Fibroblast of villous mesenchyme (primary cell): ENCODE results near the gene AKT1. TPM values are rescaled to one million over a fixed set of nuclear protein-coding genes. Genes with fewer than 3 reads are reported as not detected.
A peak's percentile ranks its signal among the peaks of the same experiment; 100 is the strongest.
"Not testable (repeated sequence)": the region's sequence is repeated elsewhere in the genome, so short reads cannot be mapped to it uniquely, and the experiment has no call there.

Experiments used
- DNase-seq: peaks from one replicate; pipeline ENCODE4 v3.0.0-alpha.2; 2010; ENCODE audit warnings: low read depth
- H3K4me3 ChIP-seq: 2 replicates; pipeline ENCODE4 v1.5.1; 2011; ENCODE audit warnings: low read depth, mild to moderate bottlenecking, low read length
- total RNA-seq: library from RNA; depleted of rRNA; stranded (reverse); fragments of >200 nt; gene quantifications from 2 replicates; pipeline ENCODE4 v1.2.3, GENCODE V29; 2012
- TF ChIP-seq, protein P1 (sequence below): IDR thresholded peaks from 2 replicates; pipeline ENCODE4 v1.5.1; 2012; ENCODE audit warnings: low read depth, mild to moderate bottlenecking, low read length; ENCODE audit not compliant: insufficient read depth

The AKT1 gene
- total RNA-seq = 233 and 261 TPM in 2 replicates

DNA sequence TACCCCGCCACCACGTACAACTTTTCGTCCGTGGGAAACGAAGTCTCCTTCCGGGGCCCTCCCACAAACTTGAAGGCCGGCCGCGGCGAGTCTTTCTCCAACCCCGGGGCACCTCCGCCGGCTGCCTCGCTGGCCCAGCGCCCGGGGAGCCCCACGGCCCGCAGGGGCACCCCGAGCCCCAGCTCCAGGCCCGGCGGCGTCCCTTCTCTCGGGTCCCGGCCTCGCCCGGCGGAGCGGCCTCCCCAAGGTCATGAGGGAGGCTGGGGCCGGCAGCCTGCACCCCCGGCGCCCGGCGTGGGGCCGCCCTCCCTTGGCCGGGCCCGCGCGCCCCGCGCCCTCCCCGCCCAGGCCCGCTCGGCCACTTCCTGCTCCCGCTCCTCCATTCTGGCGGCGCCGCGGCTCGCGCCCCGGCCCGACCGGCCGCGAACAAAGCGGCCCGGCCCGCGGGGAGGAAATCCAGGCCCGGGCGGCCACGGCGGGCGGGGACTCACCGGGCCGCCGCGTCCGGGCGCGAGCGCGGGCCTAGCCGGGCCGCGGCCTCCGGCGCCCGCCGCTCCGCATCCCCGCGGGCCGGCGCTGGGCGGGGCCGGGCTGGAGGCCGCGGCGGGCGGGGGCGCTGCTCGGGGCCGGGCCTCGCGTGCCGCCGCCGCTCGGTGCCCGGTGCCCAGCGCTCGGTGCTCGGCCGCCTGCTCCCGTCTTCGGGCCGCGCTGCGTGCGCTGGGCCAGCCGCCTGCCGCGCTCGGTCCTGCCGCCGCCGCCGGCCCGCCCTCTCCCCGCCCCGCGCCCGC is at the start of gene AKT1:
TSS of gene AKT1 (minus strand) at position 756 of the 788 bp plus-strand sequence. CDS start 3,105 bp downstream, outside the sequence.
- peak; percentile 19 for DNase-seq
- peak within 1 kb of the TSS; percentile 78 for H3K4me3 ChIP-seq
- TF ChIP-seq, protein P1, sequence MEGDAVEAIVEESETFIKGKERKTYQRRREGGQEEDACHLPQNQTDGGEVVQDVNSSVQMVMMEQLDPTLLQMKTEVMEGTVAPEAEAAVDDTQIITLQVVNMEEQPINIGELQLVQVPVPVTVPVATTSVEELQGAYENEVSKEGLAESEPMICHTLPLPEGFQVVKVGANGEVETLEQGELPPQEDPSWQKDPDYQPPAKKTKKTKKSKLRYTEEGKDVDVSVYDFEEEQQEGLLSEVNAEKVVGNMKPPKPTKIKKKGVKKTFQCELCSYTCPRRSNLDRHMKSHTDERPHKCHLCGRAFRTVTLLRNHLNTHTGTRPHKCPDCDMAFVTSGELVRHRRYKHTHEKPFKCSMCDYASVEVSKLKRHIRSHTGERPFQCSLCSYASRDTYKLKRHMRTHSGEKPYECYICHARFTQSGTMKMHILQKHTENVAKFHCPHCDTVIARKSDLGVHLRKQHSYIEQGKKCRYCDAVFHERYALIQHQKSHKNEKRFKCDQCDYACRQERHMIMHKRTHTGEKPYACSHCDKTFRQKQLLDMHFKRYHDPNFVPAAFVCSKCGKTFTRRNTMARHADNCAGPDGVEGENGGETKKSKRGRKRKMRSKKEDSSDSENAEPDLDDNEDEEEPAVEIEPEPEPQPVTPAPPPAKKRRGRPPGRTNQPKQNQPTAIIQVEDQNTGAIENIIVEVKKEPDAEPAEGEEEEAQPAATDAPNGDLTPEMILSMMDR = no peak

DNA sequence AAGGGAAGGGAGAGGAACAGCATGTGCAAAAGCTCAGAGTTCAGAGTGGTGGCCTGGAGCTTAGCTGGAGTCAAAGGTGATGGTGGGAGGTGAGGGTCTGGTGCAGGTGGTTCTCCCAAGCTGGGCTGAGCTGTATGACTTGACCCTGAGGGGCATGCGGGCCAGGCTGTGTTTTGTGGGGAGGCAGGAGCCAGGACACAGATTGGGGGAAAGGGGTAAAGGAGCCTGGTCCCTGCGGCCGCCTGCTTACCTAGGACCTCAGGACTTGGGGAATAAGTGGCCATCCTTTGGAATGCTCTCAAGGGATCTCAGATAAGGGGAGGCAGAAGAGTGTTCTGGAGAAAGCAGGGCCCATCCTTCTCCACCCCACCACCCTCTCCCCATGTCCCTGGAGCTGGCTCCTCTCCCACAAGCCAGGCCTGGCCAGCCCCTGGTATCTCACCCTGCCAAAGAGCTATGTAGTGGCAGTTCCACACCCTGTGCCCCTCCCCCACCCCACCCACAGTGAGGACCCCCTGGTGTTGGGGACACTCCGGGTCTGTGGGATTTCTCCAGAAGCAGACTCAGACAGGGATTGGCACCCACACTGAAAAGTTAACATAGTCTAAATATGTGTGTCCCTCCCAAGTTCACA is 49.6 kb upstream of the AKT1 start:
- TF ChIP-seq, protein P1 = no peak
- no peak overlapping the region for H3K4me3 ChIP-seq
- DNase-seq = no peak

DNA sequence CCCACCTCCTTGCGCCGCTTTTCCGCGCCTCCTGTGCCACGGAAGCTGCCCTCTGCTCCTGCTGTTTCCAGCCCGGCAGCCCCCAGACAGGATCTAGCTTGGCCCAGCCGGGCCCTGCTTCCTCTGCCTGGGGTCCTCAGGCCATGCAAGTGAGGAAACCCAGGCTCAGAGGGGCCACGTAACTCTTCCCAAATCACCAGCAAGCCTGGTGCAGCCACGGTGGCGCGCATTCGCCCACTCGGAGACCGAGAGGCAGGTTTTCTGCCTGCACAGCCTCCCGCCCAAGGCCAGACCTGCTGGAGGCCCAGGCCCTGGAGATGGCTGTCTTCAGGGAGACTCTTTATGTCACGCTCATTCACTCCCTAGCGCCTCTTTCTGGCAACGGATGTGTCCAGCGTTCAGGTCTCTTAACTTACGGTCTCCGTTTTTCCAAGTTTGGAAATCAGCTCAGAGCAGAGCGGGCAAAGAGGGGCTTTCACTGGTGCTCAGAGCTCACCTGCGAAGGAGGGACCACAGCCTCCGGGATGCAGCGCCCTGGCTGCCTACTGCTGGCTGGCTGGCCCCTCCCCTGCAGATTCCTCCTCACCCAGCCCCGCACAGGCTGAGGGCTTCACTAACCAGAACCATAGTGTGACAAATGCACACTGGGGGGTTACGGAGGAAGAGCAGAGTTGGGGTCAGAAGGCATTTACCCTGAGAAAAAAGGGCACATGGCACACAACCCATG is 48.9 kb upstream of the AKT1 start:
- no peak for DNase-seq
- TF ChIP-seq, protein P1 = no peak
- no peak overlapping the region for H3K4me3 ChIP-seq

DNA sequence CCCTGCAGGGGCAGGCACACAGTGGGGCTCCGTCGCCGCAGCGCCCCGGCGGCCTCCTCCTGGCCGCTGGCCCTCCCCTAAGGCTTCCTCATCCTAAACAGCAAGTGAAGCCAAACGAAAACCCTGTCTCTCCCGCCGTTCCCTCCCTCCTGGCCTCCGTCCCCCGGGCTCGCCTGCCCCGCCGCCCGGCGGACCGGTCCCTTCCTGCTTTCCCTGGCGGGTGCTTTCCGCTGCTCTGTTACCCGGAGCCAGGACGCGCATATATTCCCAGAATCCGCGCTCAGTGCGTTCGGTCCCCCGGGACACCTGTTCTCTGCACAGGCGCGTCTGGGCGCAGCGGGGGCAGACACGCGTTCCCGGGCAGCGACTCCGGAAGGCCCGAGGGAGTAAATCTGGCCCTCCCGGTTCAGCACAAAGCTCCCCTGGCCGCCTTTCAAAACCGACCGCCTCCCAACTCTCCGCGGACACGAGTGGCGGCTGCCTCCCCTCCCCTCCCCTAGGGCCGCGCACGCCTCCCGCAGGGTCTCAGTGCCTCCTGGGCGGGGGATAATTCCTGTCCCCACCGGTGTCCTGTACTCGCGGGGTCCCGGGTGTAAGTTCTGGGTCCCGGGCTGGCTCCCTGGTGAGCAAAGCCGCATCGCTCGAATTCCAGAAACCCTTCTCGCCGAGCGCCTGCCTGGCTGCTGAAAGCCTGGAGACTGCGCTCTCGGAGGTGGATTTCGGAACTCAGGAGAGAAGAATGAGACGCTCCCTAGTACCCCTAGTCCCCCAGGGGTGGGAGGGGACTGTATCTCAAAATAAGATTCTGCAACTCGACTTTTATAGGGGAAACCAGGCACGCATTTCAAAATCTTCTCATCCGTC is 48.1 kb upstream of the AKT1 start:
- DNase-seq = no peak
- H3K4me3 ChIP-seq = no peak overlapping the region
- TF ChIP-seq, protein P1 = no peak

DNA sequence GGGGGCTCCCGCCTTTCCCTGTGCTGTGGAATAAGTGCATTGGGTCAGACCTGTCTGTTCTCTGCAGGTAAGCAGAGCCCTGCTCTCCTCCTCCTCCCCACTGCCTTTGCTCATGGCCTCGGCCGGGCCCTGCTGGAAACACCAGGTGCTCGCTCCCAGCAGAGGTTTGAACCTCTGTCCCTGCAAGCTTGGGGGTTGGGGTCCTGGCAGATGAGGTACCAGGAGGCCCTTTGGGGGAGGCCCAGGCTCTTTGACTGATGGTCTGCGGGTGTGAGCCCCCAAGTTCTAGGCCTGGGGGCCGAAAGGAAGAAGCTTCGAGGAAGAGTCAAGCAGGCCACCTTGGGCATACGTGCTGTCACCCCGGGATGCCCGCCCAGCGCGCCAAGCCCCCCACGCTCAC is 47.5 kb upstream of the AKT1 start:
- H3K4me3 ChIP-seq = no peak overlapping the region
- TF ChIP-seq, protein P1 = no peak
- DNase-seq = no peak

DNA sequence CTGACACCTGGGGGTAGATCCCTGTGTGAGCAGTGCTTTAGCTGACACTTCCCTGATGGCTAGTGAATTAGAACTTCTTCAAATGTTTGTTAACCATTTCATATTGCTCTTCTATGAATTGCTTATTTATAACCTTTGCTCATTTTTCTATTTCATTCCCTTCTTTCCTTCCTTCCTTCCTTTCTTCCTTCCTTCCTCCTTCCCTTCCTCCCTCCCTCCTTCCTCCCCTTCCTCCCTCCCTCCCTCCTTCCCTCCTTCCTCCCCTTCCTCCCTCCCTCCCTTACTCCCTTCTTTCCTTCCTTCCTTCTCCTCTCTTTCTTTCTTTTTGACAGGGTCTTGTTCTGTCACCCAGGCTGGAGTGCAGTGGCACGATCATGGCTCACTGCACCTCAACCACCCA is 46.2 kb upstream of the AKT1 start:
- DNase-seq = no peak
- TF ChIP-seq, protein P1 = no peak
- no peak overlapping the region for H3K4me3 ChIP-seq

DNA sequence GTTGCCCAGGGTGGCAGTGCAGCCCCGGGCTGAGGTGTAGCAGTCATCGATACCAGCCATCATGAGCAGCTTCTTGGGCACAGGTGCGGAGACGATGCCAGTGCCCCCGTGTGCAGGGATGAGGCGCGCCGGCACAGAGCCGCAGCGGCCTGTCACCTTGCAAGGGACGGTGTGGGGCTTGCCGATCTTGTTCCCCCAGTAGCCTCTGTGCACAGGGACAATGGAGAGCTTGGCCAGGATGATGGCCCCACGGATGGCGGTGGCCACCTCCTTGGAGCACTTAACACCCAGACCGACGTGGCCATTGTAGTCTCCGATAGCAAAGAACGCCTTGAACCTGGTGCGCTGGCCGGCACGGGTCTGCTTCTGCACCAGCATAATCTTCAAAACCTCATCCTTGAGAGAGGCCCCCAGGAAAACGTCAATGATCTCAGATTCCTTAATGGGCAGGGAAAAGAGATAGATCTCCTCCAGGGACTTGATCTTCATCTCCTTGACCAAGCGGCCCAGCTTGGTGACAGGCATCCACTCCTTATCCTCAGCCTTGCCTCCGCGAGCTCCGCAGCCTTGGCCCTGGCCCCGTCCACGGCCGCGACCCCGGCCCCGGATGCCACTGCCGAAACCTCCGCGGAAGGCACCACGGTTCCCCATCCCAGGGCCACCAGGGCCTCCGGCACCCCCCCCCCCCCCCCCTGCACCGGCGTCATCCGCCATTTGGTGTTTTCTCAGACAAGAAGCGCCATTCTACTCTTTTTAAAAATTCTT is 40.8 kb upstream of the AKT1 start:
- not testable (repeated sequence) for H3K4me3 ChIP-seq, DNase-seq
